Liver (tissue), 9 donors: ENCODE data around the gene LTA4H. TPM values are rescaled to one million over a fixed set of nuclear protein-coding genes. Genes with fewer than 3 reads are reported as not detected.

ENCODE experiments used
- DNase-seq: peaks from one replicate; pipeline ENCODE4 v3.0.0-alpha.2; 2017; ENCODE audit warnings: low spot score
- H3K27ac ChIP-seq, 2 donors: one replicate each; pipeline ENCODE4 v1.7.0; 2013; ENCODE audit warnings: inconsistent platforms in 2 of 2, low read length in 2 of 2, control low read depth in 1 of 2, low read depth in 1 of 2, mild to moderate bottlenecking in 1 of 2
- H3K27me3 ChIP-seq, 4 donors: one replicate each; pipeline versions ENCODE4 v1.6.1 to v1.7.0; 2013; ENCODE audit warnings: low read length in 3 of 4, inconsistent platforms in 1 of 4, mild to moderate bottlenecking in 1 of 4, moderate library complexity in 1 of 4; ENCODE audit not compliant: control insufficient read depth in 4 of 4, insufficient read depth in 4 of 4
- H3K36me3 ChIP-seq, 4 donors: one replicate each; pipeline versions ENCODE4 v1.6.1 to v1.7.0; 2013; ENCODE audit warnings: low read length in 3 of 4, mild to moderate bottlenecking in 3 of 4, low read depth in 1 of 4, moderate library complexity in 1 of 4; ENCODE audit not compliant: control insufficient read depth in 4 of 4, insufficient read depth in 3 of 4
- H3K4me1 ChIP-seq, 4 donors: one replicate each; pipeline versions ENCODE4 v1.6.1 to v1.7.0; 2013; ENCODE audit warnings: low read length in 3 of 4, mild to moderate bottlenecking in 3 of 4, moderate library complexity in 1 of 4; ENCODE audit not compliant: control insufficient read depth in 4 of 4, insufficient read depth in 4 of 4
- H3K4me3 ChIP-seq, 3 donors: one replicate each; pipeline versions ENCODE4 v1.6.1 to v1.7.0; 2013; ENCODE audit warnings: low read length in 3 of 3, control low read depth in 1 of 3, low read depth in 1 of 3, mild to moderate bottlenecking in 1 of 3
- H3K9ac ChIP-seq, 2 donors: one replicate each; pipeline ENCODE4 v1.7.0; 2013; ENCODE audit warnings: low read length in 2 of 2, mild to moderate bottlenecking in 2 of 2, moderate library complexity in 2 of 2, control low read depth in 1 of 2, low read depth in 1 of 2
- H3K9me3 ChIP-seq, 4 donors: one replicate each; pipeline versions ENCODE4 v1.6.1 to v1.7.0; 2013; ENCODE audit warnings: low read length in 3 of 4; ENCODE audit not compliant: control insufficient read depth in 4 of 4
- FOXA1 ChIP-seq: IDR thresholded peaks from 2 replicates; pipeline ENCODE4 v1.6.1; 2016; ENCODE audit warnings: antibody characterized with exemption
- FOXA2 ChIP-seq: IDR thresholded peaks from 2 replicates; pipeline ENCODE4 v1.6.1; 2016; ENCODE audit warnings: antibody characterized with exemption
- GABPA ChIP-seq, 2 donors: IDR thresholded peaks in 1 of 2; conservative IDR thresholded peaks in 1 of 2; 2 replicates each; pipeline ENCODE4 v1.6.1; 2016; ENCODE audit warnings: antibody characterized with exemption in 2 of 2, mild to moderate bottlenecking in 1 of 2, moderate library complexity in 1 of 2
- HNF4A ChIP-seq, 2 donors: conservative IDR thresholded peaks; 2 replicates each; pipeline ENCODE4 v1.6.1; 2016; ENCODE audit warnings: antibody characterized with exemption in 2 of 2, mild to moderate bottlenecking in 2 of 2
- HNF4G ChIP-seq: IDR thresholded peaks from 2 replicates; pipeline ENCODE4 v1.6.1; 2016; ENCODE audit warnings: antibody characterized with exemption
- JUND ChIP-seq, 2 donors: IDR thresholded peaks; 2 replicates each; pipeline ENCODE4 v1.6.1; 2016; ENCODE audit warnings: antibody characterized with exemption in 2 of 2
- NR2F2 ChIP-seq: IDR thresholded peaks from 2 replicates; pipeline ENCODE4 v1.6.1; 2016; ENCODE audit warnings: antibody characterized with exemption
- RAD21 ChIP-seq, 2 donors: IDR thresholded peaks; 2 replicates each; pipeline ENCODE4 v1.6.1; 2016; ENCODE audit warnings: antibody characterized with exemption in 2 of 2, mild to moderate bottlenecking in 2 of 2
- RXRA ChIP-seq, 2 donors: IDR thresholded peaks; 2 replicates each; pipeline ENCODE4 v1.6.1; 2017 to 2018; ENCODE audit warnings: antibody characterized with exemption in 2 of 2, mild to moderate bottlenecking in 1 of 2
- SP1 ChIP-seq: IDR thresholded peaks from 2 replicates; pipeline ENCODE4 v1.6.1; 2018; ENCODE audit warnings: antibody characterized with exemption, mild to moderate bottlenecking
- TAF1 ChIP-seq: conservative IDR thresholded peaks from 2 replicates; pipeline ENCODE4 v1.6.1; 2016; ENCODE audit warnings: antibody characterized with exemption, mild to moderate bottlenecking
- YY1 ChIP-seq: IDR thresholded peaks from 2 replicates; pipeline ENCODE4 v1.6.1; 2016; ENCODE audit warnings: antibody characterized with exemption, mild to moderate bottlenecking
- WGBS: extraction: QIAGEN DNeasy Blood & Tissue Kit; methylation state at CpG from one replicate; pipeline ENCODE4 v1.1.7; 2013; 5-methylcytosine and 5-hydroxymethylcytosine counted together
- polyA plus RNA-seq, 2 donors: library from polyadenylated mRNA; stranded (reverse) in 1 of 2; unstranded in 1 of 2; fragments of 200-250 nt in 1 of 2; fragments of >200 nt in 1 of 2; fragmentation: Nextera tagmentation in 1 of 2; extraction: Ambion mirVana in 1 of 2; gene quantifications; one replicate each; pipeline versions ENCODE4 v1.2.1 to v1.2.3, GENCODE V29; 2013 to 2015
- total RNA-seq, 2 donors: library from RNA; depleted of rRNA; stranded (reverse); fragments of >200 nt; gene quantifications; one replicate each; pipeline ENCODE4 v1.2.3, GENCODE V29; 2014
- TF ChIP-seq, protein P1 (sequence below): IDR thresholded peaks from 2 replicates; pipeline ENCODE4 v1.6.1; 2016; ENCODE audit warnings: antibody characterized with exemption, mild to moderate bottlenecking
- TF ChIP-seq, protein P2 (sequence below): IDR thresholded peaks from 2 replicates; pipeline ENCODE4 v1.6.1; 2016; ENCODE audit warnings: antibody characterized with exemption
- TF ChIP-seq, protein P3 (sequence below): fragments of 150-350 bp; IDR thresholded peaks from 2 replicates; pipeline ENCODE4 v1.5.1; 2017; ENCODE audit warnings: improper control_type of control experiment, low read depth, low read length; ENCODE audit not compliant: missing input control
- donor health status: healthy.
- donor health status: healthy.
- donor health status: healthy.
- donor health status: healthy.
- donor health status: healthy.

Gene LTA4H
- total and polyA plus RNA-seq, 4 donors = 16.6 to 34.5 (median 20.9) TPM

DNA sequence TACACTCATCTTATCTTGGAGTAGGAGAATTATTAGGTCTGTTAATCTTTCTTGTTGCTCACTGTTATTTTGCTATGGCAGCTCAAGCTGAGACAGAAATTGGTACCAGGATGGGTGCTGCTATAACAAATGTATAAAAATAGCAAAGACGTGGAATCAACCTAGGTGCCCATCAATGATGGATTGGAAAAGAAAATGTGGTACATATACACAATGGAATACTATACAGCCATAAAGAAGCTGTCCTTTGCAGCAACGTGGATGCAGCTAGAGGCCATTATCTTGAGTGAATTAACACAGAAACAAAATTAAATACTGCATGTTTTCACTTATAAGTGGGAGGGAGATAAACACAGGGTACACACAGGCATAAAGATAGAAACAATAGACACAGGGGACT lies 14.8 kb upstream of the LTA4H start:
- no peak overlapping the region for H3K4me3 ChIP-seq
- H3K9ac ChIP-seq = no peak overlapping the region
- no peaks in the 10 kb centered on the region for H3K9me3 ChIP-seq
- WGBS = 75% methylated on average over 2 of the region's 2 CpGs
- no peak for DNase-seq
- H3K27me3 ChIP-seq = no peaks in the 10 kb centered on the region
- H3K36me3 ChIP-seq = no peaks in the 10 kb centered on the region
- no peak overlapping the region for H3K27ac ChIP-seq
- TF ChIP-seq FOXA1 (no peak), JUND (IDR thresholded peaks at IDR 0.05) (no peak), YY1 (no peak), FOXA2 (no peak), HNF4G (no peak), TAF1 (no peak), NR2F2 (no peak), SP1 (no peak), RAD21 (IDR thresholded peaks at IDR 0.05) (no peak), GABPA (IDR thresholded peaks at IDR 0.05 in 1 of 2, conservative IDR thresholded peaks at IDR 0.05 in 1 of 2) (no peak), HNF4A (conservative IDR thresholded peaks at IDR 0.05) (no peak), RXRA (IDR thresholded peaks at IDR 0.05) (no peak)
- TF ChIP-seq, protein P1, sequence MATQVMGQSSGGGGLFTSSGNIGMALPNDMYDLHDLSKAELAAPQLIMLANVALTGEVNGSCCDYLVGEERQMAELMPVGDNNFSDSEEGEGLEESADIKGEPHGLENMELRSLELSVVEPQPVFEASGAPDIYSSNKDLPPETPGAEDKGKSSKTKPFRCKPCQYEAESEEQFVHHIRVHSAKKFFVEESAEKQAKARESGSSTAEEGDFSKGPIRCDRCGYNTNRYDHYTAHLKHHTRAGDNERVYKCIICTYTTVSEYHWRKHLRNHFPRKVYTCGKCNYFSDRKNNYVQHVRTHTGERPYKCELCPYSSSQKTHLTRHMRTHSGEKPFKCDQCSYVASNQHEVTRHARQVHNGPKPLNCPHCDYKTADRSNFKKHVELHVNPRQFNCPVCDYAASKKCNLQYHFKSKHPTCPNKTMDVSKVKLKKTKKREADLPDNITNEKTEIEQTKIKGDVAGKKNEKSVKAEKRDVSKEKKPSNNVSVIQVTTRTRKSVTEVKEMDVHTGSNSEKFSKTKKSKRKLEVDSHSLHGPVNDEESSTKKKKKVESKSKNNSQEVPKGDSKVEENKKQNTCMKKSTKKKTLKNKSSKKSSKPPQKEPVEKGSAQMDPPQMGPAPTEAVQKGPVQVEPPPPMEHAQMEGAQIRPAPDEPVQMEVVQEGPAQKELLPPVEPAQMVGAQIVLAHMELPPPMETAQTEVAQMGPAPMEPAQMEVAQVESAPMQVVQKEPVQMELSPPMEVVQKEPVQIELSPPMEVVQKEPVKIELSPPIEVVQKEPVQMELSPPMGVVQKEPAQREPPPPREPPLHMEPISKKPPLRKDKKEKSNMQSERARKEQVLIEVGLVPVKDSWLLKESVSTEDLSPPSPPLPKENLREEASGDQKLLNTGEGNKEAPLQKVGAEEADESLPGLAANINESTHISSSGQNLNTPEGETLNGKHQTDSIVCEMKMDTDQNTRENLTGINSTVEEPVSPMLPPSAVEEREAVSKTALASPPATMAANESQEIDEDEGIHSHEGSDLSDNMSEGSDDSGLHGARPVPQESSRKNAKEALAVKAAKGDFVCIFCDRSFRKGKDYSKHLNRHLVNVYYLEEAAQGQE = no peak
- TF ChIP-seq, protein P2, sequence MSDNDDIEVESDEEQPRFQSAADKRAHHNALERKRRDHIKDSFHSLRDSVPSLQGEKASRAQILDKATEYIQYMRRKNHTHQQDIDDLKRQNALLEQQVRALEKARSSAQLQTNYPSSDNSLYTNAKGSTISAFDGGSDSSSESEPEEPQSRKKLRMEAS = no peak
- TF ChIP-seq, protein P3, sequence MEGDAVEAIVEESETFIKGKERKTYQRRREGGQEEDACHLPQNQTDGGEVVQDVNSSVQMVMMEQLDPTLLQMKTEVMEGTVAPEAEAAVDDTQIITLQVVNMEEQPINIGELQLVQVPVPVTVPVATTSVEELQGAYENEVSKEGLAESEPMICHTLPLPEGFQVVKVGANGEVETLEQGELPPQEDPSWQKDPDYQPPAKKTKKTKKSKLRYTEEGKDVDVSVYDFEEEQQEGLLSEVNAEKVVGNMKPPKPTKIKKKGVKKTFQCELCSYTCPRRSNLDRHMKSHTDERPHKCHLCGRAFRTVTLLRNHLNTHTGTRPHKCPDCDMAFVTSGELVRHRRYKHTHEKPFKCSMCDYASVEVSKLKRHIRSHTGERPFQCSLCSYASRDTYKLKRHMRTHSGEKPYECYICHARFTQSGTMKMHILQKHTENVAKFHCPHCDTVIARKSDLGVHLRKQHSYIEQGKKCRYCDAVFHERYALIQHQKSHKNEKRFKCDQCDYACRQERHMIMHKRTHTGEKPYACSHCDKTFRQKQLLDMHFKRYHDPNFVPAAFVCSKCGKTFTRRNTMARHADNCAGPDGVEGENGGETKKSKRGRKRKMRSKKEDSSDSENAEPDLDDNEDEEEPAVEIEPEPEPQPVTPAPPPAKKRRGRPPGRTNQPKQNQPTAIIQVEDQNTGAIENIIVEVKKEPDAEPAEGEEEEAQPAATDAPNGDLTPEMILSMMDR = no peak
- H3K4me1 ChIP-seq = peaks cover 8 to 28% (median 26%) of the 10 kb centered on the region in 4 donors

DNA sequence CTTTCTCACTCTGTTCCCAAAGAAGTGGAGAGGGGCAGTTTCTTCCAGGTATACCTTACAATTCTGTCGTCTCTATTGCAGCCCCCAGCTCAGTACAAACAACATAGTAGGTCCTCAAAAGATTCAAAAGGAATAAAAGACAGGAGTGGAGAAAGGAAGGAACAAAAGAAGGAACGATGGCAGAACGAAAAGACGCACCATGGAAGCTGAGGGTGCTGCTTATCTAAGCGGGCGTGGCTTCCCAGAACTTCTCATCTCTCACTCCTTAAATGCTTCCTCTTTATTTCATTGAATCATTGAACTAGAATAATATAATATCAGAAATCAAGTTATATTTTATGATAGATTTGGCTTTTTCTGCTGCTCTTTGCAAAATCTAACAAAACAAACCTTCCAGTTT lies 13.7 kb upstream of the LTA4H start:
- WGBS = 60% methylated on average over 6 of the region's 6 CpGs
- Histone ChIP-seq H3K4me1 (peaks cover 8 to 28% (median 26%) of the 10 kb centered on the region in 4 donors), H3K27me3 (no peaks in the 10 kb centered on the region), H3K36me3 (no peaks in the 10 kb centered on the region), H3K27ac (no peak overlapping the region), H3K9ac (no peak overlapping the region), H3K4me3 (no peak overlapping the region), H3K9me3 (no peaks in the 10 kb centered on the region)
- TF ChIP-seq HNF4A (conservative IDR thresholded peaks at IDR 0.05) (no peak), HNF4G (no peak)
- TF ChIP-seq, protein P1 = no peak
- DNase-seq = no peak
